Measurements from ENCODE around the gene JAK2.

GRCh38 chr9:5095795-5096194 lies 110.7 kb downstream of the JAK2 start:
- no peak for TF ChIP-seq CTCF (optimal IDR thresholded peaks at IDR 0.05 in 1 of 3, IDR thresholded peaks at IDR 0.05 in 1 of 3, conservative IDR thresholded peaks at IDR 0.05 in 1 of 3; ENCODE audit: extremely low read depth in 1 of 3, insufficient read depth in 2 of 3, low read length in 3 of 3)
- TF ChIP-seq EZH2 (IDR thresholded peaks at IDR 0.05; ENCODE audit: low read length), result no peak

All from keratinocyte (primary cell).